Tongue (tissue), 2 donors: ENCODE measurements around the gene RAP1GAP. TPM values are rescaled to one million over a fixed set of nuclear protein-coding genes. Genes with fewer than 3 reads are reported as not detected.
"Not testable (repeated sequence)": the region's sequence is repeated elsewhere in the genome, so short reads cannot be mapped to it uniquely, and the experiment has no call there.

ENCODE experiments used
- DNase-seq: peaks from one replicate; pipeline ENCODE4 v3.0.0-alpha.2; 2015
- total RNA-seq: library from RNA; depleted of rRNA; stranded (reverse); fragments of >200 nt; gene quantifications from one replicate; pipeline ENCODE4 v1.2.3, GENCODE V29; 2014

The RAP1GAP gene
- total RNA-seq, 1 donor from 2014 or later = 2.7 TPM

- DNase-seq = no peak
Observed at GRCh38 chr1:21569820-21570527, 99.2 kb downstream of the RAP1GAP start.

GRCh38 chr1:21568809-21569385 lies 100.3 kb downstream of the RAP1GAP start:
- no peak for DNase-seq

- DNase-seq = no peak
Observed at GRCh38 chr1:21568006-21568746, 101.0 kb downstream of the RAP1GAP start.

GRCh38 chr1:21567241-21568005 lies 101.7 kb downstream of the RAP1GAP start:
- DNase-seq = peak; percentile 62

GRCh38 chr1:21566361-21566760 lies 102.8 kb downstream of the RAP1GAP start:
- not testable (repeated sequence) for DNase-seq

GRCh38 chr1:21565285-21565684 lies 103.9 kb downstream of the RAP1GAP start:
- DNase-seq = no peak

- no peak for DNase-seq
Observed at GRCh38 chr1:21564521-21565095, 104.5 kb downstream of the RAP1GAP start.

GRCh38 chr1:21563971-21564370 lies 105.2 kb downstream of the RAP1GAP start:
- DNase-seq = no peak

- DNase-seq = no peak
Observed at GRCh38 chr1:21562896-21563295, 106.3 kb downstream of the RAP1GAP start.

- DNase-seq = no peak
Observed at GRCh38 chr1:21560916-21561638, 108.1 kb downstream of the RAP1GAP start.

GRCh38 chr1:21559788-21560567 lies 109.2 kb downstream of the RAP1GAP start:
- no peak for DNase-seq

GRCh38 chr1:21553116-21553926 lies 115.8 kb downstream of the RAP1GAP start:
- DNase-seq = peak; percentile 75

- peak; percentile 48 for DNase-seq
Observed at GRCh38 chr1:21552715-21553114, 116.4 kb downstream of the RAP1GAP start.

GRCh38 chr1:21550866-21551475 lies 118.2 kb downstream of the RAP1GAP start:
- DNase-seq = no peak

- DNase-seq = no peak
Observed at GRCh38 chr1:21550097-21550496, 119.1 kb downstream of the RAP1GAP start.

GRCh38 chr1:21547876-21548275 lies 121.3 kb downstream of the RAP1GAP start:
- DNase-seq = no peak
